Mesenchymal stem cell (in vitro differentiated cells and primary cell): ENCODE results near the gene TGFBR2.

Experiments
- DNase-seq: peaks from one replicate; pipeline ENCODE4 v3.0.0-alpha.2; 2013
- H2AFZ ChIP-seq: one replicate; pipeline ENCODE4 v1.6.1; 2013; ENCODE audit warnings: low read depth, mild to moderate bottlenecking, control low read depth, inconsistent platforms, low read length, moderate library complexity
- H2AK5ac ChIP-seq: 2 replicates; pipeline ENCODE4 v1.6.1; 2013; ENCODE audit warnings: low read length, moderate library complexity, mild to moderate bottlenecking, inconsistent platforms; ENCODE audit not compliant: severe bottlenecking
- H2BK120ac ChIP-seq: one replicate; pipeline ENCODE4 v1.6.1; 2013; ENCODE audit warnings: low read depth, mild to moderate bottlenecking, inconsistent platforms, low read length, moderate library complexity
- H2BK12ac ChIP-seq, 2 experiments: one replicate each; pipeline ENCODE4 v1.6.1; 2013; ENCODE audit warnings: inconsistent platforms in 2 of 2, low read length in 2 of 2, mild to moderate bottlenecking in 2 of 2, moderate library complexity in 2 of 2, control low read depth in 1 of 2
- H2BK15ac ChIP-seq: one replicate; pipeline ENCODE4 v1.6.1; 2013; ENCODE audit warnings: mild to moderate bottlenecking, low read depth, inconsistent platforms; ENCODE audit not compliant: poor library complexity, severe bottlenecking
- H2BK5ac ChIP-seq: 2 replicates; pipeline ENCODE4 v1.6.1; 2013; ENCODE audit warnings: low read depth, mild to moderate bottlenecking, low read length, control low read depth, inconsistent platforms; ENCODE audit not compliant: poor library complexity, severe bottlenecking
- H3K14ac ChIP-seq, 2 experiments: one replicate each; pipeline ENCODE4 v1.6.1; 2013; ENCODE audit warnings: inconsistent platforms in 2 of 2, low read length in 2 of 2, control low read depth in 1 of 2, mild to moderate bottlenecking in 1 of 2, moderate library complexity in 1 of 2
- H3K18ac ChIP-seq, 2 experiments: one replicate each; pipeline ENCODE4 v1.6.1; 2013; ENCODE audit warnings: inconsistent platforms in 2 of 2, low read length in 2 of 2, control low read depth in 1 of 2, low read depth in 1 of 2, mild to moderate bottlenecking in 1 of 2
- H3K23ac ChIP-seq, 2 experiments: one replicate each; pipeline ENCODE4 v1.6.1; 2013; ENCODE audit warnings: inconsistent platforms in 2 of 2, low read length in 2 of 2, mild to moderate bottlenecking in 2 of 2, moderate library complexity in 2 of 2, control low read depth in 1 of 2
- H3K27ac ChIP-seq: 2 replicates; pipeline ENCODE4 v1.5.1; 2013; ENCODE audit warnings: mild to moderate bottlenecking, moderate library complexity, low read length, control low read depth, inconsistent platforms; ENCODE audit not compliant: poor library complexity, severe bottlenecking
- H3K27me3 ChIP-seq, 2 experiments: 2 replicates each; pipeline versions ENCODE4 v1.6.1 to v1.7.0; 2013; ENCODE audit warnings: low read length in 2 of 2, mild to moderate bottlenecking in 2 of 2, moderate library complexity in 2 of 2, control low read depth in 1 of 2, inconsistent platforms in 1 of 2; ENCODE audit not compliant: control insufficient read depth in 1 of 2, insufficient read depth in 1 of 2
- H3K36me3 ChIP-seq, 2 experiments: 2 replicates each; pipeline versions ENCODE4 v1.6.1 to v1.7.0; 2013; ENCODE audit warnings: low read length in 2 of 2, control low read depth in 1 of 2, inconsistent platforms in 1 of 2, low read depth in 1 of 2, mild to moderate bottlenecking in 1 of 2; ENCODE audit not compliant: insufficient read depth in 2 of 2, control insufficient read depth in 1 of 2
- H3K4ac ChIP-seq, 2 experiments: one replicate each; pipeline ENCODE4 v1.6.1; 2013; ENCODE audit warnings: inconsistent platforms in 2 of 2, low read length in 2 of 2, mild to moderate bottlenecking in 2 of 2, moderate library complexity in 2 of 2, control low read depth in 1 of 2, low read depth in 1 of 2
- H3K4me1 ChIP-seq: 2 replicates; pipeline ENCODE4 v1.6.1; 2013; ENCODE audit warnings: low read depth, low read length, control low read depth; ENCODE audit not compliant: control insufficient read depth, insufficient read depth
- H3K4me2 ChIP-seq: 2 replicates; pipeline ENCODE4 v1.6.1; 2013; ENCODE audit warnings: low read length, mild to moderate bottlenecking, inconsistent platforms; ENCODE audit not compliant: poor library complexity, severe bottlenecking
- H3K4me3 ChIP-seq, 2 experiments: 2 replicates each; pipeline versions ENCODE4 v1.5.1 to v1.7.0; 2013; ENCODE audit warnings: low read length in 2 of 2, mild to moderate bottlenecking in 2 of 2, control low read depth in 1 of 2, low read depth in 1 of 2; ENCODE audit not compliant: insufficient read depth in 1 of 2
- H3K79me1 ChIP-seq: replicated peaks from 2 replicates; pipeline ENCODE4 v1.6.1; 2013; ENCODE audit warnings: mild to moderate bottlenecking, control low read depth, low read length, inconsistent platforms; ENCODE audit not compliant: poor library complexity, severe bottlenecking
- H3K9ac ChIP-seq: 2 replicates; pipeline ENCODE4 v1.7.0; 2013; ENCODE audit warnings: mild to moderate bottlenecking, low read length, moderate library complexity
- H3K9me3 ChIP-seq: 2 replicates; pipeline ENCODE4 v1.7.0; 2013; ENCODE audit warnings: mild to moderate bottlenecking, low read length; ENCODE audit not compliant: control insufficient read depth
- H4K8ac ChIP-seq: one replicate; pipeline ENCODE4 v1.6.1; 2013; ENCODE audit warnings: inconsistent platforms, mild to moderate bottlenecking, low read length, moderate library complexity
- H4K91ac ChIP-seq: one replicate; pipeline ENCODE4 v1.6.1; 2013; ENCODE audit warnings: mild to moderate bottlenecking, low read length, inconsistent platforms
- WGBS: methylation state at CpG from one replicate; pipeline ENCODE4 v1.1.7; 2013; ENCODE audit warnings: mixed read lengths; 5-methylcytosine and 5-hydroxymethylcytosine counted together

TGFBR2 gene

DNA sequence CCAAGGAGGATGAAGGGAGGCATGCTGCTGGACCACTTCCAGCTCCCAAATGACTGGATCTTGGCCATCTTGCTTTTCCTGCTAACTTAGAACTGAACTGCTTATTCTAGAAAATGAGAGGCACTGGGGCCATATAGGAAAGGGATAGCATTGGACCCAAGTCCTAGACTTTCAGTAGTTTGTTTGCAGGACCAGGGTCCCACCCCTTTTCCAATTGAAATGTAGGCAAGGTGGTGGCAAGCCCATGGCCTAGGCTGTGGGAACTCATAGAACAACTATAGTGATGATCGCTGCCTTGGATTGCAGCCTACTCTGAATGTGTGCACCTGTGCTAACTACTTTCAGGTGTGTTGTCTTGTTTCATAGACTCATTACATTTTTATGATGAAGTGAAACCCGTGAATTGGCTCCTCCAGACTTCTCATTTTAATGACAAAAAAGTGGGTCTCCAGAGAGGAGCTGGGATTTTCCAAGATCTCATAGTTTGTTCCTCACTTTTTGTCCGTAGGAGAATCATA lies 50.3 kb downstream of the TGFBR2 start:
- H3K79me1 ChIP-seq: peaks cover 12% of the 10 kb centered on the region
- no peak overlapping the region for H4K8ac ChIP-seq
- H2AK5ac ChIP-seq: no peak overlapping the region
- no peak overlapping the region for H3K27ac ChIP-seq
- H3K4me1 ChIP-seq: peaks cover 18% of the 10 kb centered on the region
- WGBS: 100% methylated on average over 1 of the region's 3 CpGs
- no peak overlapping the region for H3K4me3 ChIP-seq
- H3K18ac ChIP-seq: peak overlapping the region in 1 of 2 experiments; percentile 7
- no peak overlapping the region for H3K23ac ChIP-seq
- H3K9ac ChIP-seq: no peak overlapping the region
- H2BK12ac ChIP-seq: peak overlapping the region in 1 of 2 experiments; percentile 37
- H2BK120ac ChIP-seq: no peak overlapping the region
- H3K14ac ChIP-seq: no peak overlapping the region
- H3K27me3 ChIP-seq: no peaks in the 10 kb centered on the region
- H3K4ac ChIP-seq: no peak overlapping the region
- H2BK15ac ChIP-seq: no peak overlapping the region
- no peaks in the 10 kb centered on the region for H3K9me3 ChIP-seq
- H2AFZ ChIP-seq: no peak overlapping the region
- no peak overlapping the region for H2BK5ac ChIP-seq
- H3K4me2 ChIP-seq: no peak overlapping the region
- peaks cover 16 to 88% of the 10 kb centered on the region in 2 experiments for H3K36me3 ChIP-seq
- H4K91ac ChIP-seq: no peak overlapping the region
- DNase-seq: no peak

DNA sequence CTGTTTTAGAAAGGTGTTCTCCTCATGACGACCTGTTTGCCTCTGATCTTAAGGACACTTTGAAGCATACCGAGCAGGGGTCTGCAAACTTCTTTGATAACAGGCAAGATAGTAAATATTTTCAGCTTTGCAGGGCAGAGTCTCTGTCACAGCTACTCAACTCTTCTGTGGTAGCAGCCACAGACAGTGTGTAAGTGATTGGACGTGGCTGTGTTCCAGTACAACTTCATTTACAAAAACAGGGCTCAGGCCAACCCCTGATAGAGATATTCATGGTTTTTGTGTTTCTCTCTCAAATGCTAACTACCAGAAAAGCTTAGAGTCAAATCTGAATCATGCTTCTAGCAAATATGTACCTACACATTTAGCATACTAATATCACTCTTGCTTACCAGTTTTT lies 51.5 kb downstream of the TGFBR2 start:
- Histone ChIP-seq H3K23ac (no peak overlapping the region), H2BK120ac (no peak overlapping the region), H3K9me3 (no peaks in the 10 kb centered on the region), H4K8ac (no peak overlapping the region), H2AFZ (no peak overlapping the region), H3K36me3 (peaks cover 12 to 88% of the 10 kb centered on the region in 2 experiments), H3K4me1 (peaks cover 18% of the 10 kb centered on the region), H2BK12ac (no peak overlapping the region), H3K27me3 (no peaks in the 10 kb centered on the region), H3K9ac (peak overlapping the region; percentile 76), H2BK15ac (no peak overlapping the region), H2AK5ac (no peak overlapping the region), H4K91ac (no peak overlapping the region), H3K79me1 (peaks cover 11% of the 10 kb centered on the region), H3K18ac (no peak overlapping the region), H3K27ac (peak overlapping the region; percentile 100), H3K4me2 (no peak overlapping the region), H2BK5ac (no peak overlapping the region), H3K4ac (no peak overlapping the region), H3K14ac (no peak overlapping the region), H3K4me3 (peak overlapping the region in 1 of 2 experiments; percentile 48)
- WGBS: 65% methylated on average over 3 of the region's 3 CpGs
- no peak for DNase-seq

- Histone ChIP-seq H3K9ac (peak overlapping the region; percentile 76), H3K27ac (peak overlapping the region; percentile 100), H3K79me1 (peaks cover 11% of the 10 kb centered on the region), H2AFZ (no peak overlapping the region), H3K4me1 (peaks cover 18% of the 10 kb centered on the region), H3K27me3 (no peaks in the 10 kb centered on the region), H2BK5ac (peak overlapping the region; percentile 31), H3K4me2 (no peak overlapping the region), H3K36me3 (peaks cover 12 to 89% of the 10 kb centered on the region in 2 experiments), H3K4me3 (peak overlapping the region in 1 of 2 experiments; percentile 48), H2AK5ac (peak overlapping the region; percentile 71), H4K91ac (peak overlapping the region; percentile 92), H2BK15ac (no peak overlapping the region), H2BK12ac (peak overlapping the region; percentile 28 to 49), H3K9me3 (no peaks in the 10 kb centered on the region), H3K23ac (no peak overlapping the region), H3K18ac (peak overlapping the region in 1 of 2 experiments; percentile 87), H4K8ac (peak overlapping the region; percentile 54), H3K14ac (no peak overlapping the region), H2BK120ac (peak overlapping the region; percentile 64), H3K4ac (peak overlapping the region in 1 of 2 experiments; percentile 37)
- 7% methylated on average over 8 of the region's 9 CpGs for WGBS
- DNase-seq: peak; percentile 88
These were observed 52.1 kb downstream of the TGFBR2 start for GRCh38 chr3:30658328-30659052.

DNA sequence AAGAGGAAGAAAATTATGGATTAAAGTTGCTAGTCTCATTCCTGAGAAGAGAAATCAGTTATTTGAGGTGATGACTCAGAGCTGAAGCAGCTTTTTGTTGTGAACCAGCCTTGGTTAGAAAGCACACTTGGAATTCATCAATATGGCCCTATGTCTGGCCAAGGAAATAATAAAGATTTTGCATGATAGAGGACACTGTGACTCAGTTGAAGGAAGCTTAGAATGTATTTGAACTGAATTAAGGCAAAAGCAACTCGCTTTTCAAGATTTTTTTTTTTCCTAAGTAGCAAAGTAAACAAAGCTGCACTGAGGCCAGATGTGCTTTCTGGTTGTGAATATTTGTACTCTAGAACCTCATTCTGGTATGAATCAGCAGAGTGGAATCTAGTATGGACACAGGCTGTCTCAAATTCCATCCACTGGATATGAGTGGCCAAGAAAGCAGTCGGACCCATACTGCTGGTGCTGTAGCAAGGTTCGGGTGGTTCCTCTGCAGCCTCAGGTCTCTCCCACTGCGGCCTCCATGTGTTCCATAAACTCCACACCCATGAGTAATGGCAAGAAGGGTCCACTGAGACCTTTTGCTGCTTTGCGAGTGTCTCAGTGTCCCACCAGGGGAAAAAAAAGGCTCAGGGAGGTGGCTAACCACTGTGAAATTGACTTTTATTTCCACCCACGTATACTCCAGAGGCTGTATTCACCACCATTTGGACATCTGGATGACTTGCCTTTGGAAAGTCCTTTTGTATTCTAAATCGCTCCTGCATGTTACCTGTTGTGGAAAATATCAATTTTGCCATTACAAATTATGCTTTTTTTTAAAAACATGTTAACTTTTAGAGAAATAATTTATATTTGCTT lies 53.1 kb downstream of the TGFBR2 start:
- Histone ChIP-seq H2AFZ (no peak overlapping the region), H3K4me1 (peaks cover 17% of the 10 kb centered on the region), H3K4ac (peak overlapping the region; percentile 83 to 94), H3K36me3 (peaks cover 9 to 87% of the 10 kb centered on the region in 2 experiments), H3K9ac (peak overlapping the region; percentile 76), H3K79me1 (peaks cover 8% of the 10 kb centered on the region), H4K91ac (peak overlapping the region; percentile 87), H2BK5ac (peak overlapping the region; percentile 97), H2AK5ac (peak overlapping the region; percentile 96), H3K9me3 (no peaks in the 10 kb centered on the region), H3K23ac (no peak overlapping the region), H3K27ac (peak overlapping the region; percentile 100), H2BK15ac (no peak overlapping the region), H4K8ac (peak overlapping the region; percentile 91), H3K4me3 (peak overlapping the region in 1 of 2 experiments; percentile 1), H3K18ac (peak overlapping the region; percentile 94), H2BK12ac (peak overlapping the region; percentile 72 to 85), H3K14ac (no peak overlapping the region), H3K4me2 (no peak overlapping the region), H3K27me3 (no peaks in the 10 kb centered on the region), H2BK120ac (peak overlapping the region; percentile 83)
- peak; percentile 92 for DNase-seq
- WGBS: 8% methylated on average over 6 of the region's 7 CpGs
